Measurements from ENCODE around the gene TP53INP2.

- TF ChIP-seq YY1 (IDR thresholded peaks at IDR 0.05; ENCODE audit: insufficient read depth, insufficient read length), result no peak
- no peak for TF ChIP-seq ZNF274 (IDR thresholded peaks at IDR 0.05; ENCODE audit: low read depth, low read length)
Measured at GRCh38 chr20:34704177-34705007, at the start of gene TP53INP2.

All from NT2/D1 (cell line).